ENCODE measurements around the gene MAG.

DNA sequence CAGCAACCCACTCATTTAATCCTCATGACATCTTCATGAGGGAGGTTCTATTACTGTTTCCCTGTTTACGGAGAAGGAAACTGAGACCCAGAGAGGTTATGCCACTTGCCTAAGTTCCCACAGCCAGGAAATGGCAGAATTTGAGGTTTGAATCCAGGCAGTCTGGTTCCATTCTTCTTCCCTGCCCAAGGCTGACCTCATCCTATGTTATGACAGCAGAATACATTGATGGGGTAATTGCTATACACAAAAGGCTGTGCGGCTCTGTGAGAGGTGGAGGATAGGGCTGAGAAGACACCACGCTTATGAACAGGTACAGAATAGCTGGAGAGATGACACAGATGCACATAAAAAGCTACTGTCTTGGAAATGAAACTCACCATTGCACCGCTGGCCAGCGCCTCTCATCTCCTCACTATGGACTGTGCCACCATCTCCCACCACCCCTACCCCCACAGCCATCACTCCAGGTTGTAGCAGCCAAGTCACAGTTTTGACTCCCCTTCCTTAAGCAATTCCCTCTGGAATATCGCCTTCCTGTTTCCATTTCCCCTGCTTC lies 11.5 kb downstream of the MAG start:
- TF ChIP-seq, protein P1, sequence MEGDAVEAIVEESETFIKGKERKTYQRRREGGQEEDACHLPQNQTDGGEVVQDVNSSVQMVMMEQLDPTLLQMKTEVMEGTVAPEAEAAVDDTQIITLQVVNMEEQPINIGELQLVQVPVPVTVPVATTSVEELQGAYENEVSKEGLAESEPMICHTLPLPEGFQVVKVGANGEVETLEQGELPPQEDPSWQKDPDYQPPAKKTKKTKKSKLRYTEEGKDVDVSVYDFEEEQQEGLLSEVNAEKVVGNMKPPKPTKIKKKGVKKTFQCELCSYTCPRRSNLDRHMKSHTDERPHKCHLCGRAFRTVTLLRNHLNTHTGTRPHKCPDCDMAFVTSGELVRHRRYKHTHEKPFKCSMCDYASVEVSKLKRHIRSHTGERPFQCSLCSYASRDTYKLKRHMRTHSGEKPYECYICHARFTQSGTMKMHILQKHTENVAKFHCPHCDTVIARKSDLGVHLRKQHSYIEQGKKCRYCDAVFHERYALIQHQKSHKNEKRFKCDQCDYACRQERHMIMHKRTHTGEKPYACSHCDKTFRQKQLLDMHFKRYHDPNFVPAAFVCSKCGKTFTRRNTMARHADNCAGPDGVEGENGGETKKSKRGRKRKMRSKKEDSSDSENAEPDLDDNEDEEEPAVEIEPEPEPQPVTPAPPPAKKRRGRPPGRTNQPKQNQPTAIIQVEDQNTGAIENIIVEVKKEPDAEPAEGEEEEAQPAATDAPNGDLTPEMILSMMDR (IDR thresholded peaks at IDR 0.05) = no peak
- no peak for TF ChIP-seq POLR2A (IDR thresholded peaks at IDR 0.05)
